Kidney tubule cell (primary cell): ENCODE results near the gene LRIT2.
A peak's percentile ranks its signal among the peaks of the same experiment; 100 is the strongest.
"Not testable (repeated sequence)": the region's sequence is repeated elsewhere in the genome, so short reads cannot be mapped to it uniquely, and the experiment has no call there.

Experiments used
- DNase-seq: peaks from one replicate; pipeline ENCODE4 v3.0.0-alpha.2; 2018; ENCODE audit warnings: low spot score

Gene LRIT2

GRCh38 chr10:84180386-84180785, 45.0 kb downstream of the LRIT2 start:
- not testable (repeated sequence) for DNase-seq

GRCh38 chr10:84179059-84179710, 46.2 kb downstream of the LRIT2 start:
- DNase-seq: peak; percentile 98

GRCh38 chr10:84178160-84178609, 47.2 kb downstream of the LRIT2 start:
- no peak for DNase-seq

- no peak for DNase-seq
These were observed 47.7 kb downstream of the LRIT2 start for GRCh38 chr10:84177541-84178141.

DNA sequence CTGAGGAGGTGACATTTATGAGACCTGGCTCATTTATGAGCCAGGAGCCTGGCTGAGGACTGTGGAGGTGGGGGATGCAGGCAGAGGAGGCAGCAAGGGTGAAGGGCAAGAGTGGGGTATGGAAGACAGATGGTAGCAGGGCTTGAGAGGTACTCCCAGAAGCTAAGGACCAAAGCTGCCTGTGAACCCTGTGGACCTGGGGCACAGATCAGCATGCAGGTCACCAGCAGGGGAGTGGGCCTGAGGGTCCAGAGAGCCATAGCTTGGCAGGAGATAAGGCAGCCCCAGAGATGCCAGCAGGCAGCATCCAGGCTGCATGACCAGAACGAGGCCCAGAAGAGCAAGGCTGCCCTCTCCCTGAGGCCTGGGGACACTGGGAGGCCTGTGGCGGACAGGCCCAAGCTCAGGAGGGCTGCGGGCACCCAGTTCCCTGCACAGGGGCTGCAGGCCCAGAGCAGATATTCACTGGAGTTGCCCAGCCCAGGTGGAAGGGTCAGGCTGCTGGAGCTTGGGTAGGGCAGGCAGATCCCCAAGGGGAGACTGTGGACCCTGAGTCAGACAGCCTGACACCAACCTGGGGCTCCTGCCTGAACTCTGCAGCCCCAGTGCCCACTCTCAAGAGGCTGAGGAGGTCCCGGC, 48.4 kb downstream of the LRIT2 start:
- no peak for DNase-seq

- DNase-seq: no peak
These were observed 49.0 kb downstream of the LRIT2 start for GRCh38 chr10:84176351-84176750.

- DNase-seq: no peak
These were observed 49.9 kb downstream of the LRIT2 start for GRCh38 chr10:84175436-84175835.

DNA sequence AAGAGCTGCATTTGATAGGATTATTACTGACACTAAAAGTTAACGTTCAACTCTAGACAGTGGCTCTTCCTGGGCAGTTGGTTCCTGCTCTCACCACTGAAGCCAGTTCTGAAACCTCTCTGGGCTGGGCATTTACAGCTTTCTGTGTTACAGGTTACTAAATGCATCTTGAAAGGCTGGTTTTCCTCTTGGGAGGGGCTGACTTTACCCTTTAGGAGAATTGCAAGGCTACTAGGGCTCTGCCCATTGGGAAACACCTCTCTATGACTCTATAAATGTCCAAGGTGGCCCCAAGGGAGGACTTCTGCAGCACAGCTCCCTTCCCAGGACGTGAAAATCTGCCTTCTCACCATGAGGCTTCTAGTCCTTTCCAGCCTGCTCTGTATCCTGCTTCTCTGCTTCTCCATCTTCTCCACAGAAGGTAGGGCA, 51.8 kb downstream of the LRIT2 start, which contains the start of gene GPR15LG:
Gene GPR15LG, plus strand, starts transcription at position 301 of the 429 bp plus-strand sequence. Its CDS starts 51 bp downstream, at position 352.
- no peak for DNase-seq

DNA sequence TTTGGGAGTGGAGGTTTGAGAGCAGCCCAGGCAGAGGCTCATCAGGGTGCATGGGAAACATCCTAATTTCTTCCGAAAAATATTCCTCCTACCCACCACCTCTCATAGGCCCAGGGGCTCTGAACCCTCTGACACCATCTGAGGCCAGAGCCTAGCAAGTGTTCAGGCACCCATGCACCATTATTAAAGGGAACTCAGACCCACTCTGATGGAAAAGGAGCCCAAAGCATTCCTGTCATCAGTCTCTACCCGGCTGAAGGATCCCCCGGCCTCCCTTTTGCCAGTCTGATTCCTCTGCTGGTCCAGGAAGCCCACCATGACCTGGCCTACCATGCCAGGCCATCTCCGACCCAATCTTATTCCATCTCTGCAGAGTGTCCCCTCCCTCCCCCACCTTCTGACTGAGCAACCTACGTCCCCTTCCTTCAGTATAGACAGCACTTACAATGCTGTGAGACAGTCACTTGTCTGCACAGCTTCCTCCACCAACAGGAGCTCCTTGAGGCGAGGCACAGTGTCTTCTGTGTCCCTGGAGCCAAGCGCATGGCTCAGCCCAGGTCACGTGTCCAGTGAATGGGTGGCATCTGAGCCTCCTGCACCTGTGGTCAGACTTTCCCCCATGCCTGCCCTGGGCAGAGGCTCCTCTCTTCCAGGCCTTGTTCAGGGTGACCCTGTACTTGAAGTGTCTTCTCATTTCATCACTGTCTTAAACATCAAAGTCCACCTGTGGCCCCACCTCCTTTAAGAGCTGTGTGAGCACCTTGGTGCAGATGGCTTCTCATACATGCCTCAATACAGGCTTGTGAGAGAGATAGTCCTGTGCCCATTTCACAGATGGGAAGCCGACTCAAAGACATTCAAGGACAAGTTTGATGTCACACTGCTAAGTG, 52.6 kb downstream of the LRIT2 start:
- DNase-seq: peak; percentile 46

GRCh38 chr10:84171700-84172466, 53.5 kb downstream of the LRIT2 start:
- peak; percentile 88 for DNase-seq

- DNase-seq: not testable (repeated sequence)
These were observed 54.1 kb downstream of the LRIT2 start for GRCh38 chr10:84171237-84171636.
